COLO668 (cell line): ENCODE data around the gene MIEF2.
"Not testable (repeated sequence)": the region's sequence is repeated elsewhere in the genome, so short reads cannot be mapped to it uniquely, and the experiment has no call there.

Experiments
- DNase-seq: peaks from one replicate; lab custom pipeline; 2025; ENCODE audit not compliant: unreplicated experiment; lab: John Stamatoyannopoulos, UW

MIEF2 gene

DNA sequence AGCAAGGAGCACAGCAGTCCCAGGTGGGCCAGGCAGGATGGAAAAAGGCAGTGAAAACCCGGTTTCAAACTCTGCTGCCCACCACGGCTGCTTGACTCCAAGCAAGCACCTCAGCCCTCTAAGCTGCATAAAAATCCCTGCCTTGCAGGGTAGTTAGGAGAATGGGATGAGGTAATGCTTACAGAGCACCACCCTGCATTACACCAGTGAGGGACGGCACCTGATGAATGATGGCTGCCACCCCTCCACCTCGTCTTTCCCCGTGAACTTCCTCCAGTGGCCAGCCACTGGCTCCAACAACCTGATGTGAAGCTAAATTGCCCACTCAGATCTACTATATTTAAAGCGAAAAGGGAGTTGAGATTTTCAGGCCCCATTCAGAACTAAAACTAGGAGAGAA lies 21.3 kb downstream of the MIEF2 start:
- DNase-seq = no peak

DNA sequence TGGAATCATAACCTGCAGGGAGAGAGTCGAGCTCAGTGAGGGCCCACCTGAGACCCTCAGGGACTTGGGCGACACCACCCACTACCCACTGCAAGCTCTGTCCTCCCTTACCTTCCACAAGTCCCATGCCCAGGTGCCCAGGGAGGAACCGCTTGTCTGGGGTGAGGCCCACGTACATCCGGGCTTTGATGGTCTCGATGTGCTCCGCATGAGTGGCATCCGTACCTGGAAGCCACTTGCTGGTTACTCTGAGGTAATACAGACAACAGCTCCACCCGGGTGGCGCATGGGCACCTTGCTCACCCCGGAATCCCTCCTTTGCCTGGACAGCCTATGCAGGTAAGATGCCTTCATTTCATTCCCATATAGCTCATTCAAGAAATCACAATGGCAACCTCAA lies 24.8 kb downstream of the MIEF2 start:
- no peak for DNase-seq

DNA sequence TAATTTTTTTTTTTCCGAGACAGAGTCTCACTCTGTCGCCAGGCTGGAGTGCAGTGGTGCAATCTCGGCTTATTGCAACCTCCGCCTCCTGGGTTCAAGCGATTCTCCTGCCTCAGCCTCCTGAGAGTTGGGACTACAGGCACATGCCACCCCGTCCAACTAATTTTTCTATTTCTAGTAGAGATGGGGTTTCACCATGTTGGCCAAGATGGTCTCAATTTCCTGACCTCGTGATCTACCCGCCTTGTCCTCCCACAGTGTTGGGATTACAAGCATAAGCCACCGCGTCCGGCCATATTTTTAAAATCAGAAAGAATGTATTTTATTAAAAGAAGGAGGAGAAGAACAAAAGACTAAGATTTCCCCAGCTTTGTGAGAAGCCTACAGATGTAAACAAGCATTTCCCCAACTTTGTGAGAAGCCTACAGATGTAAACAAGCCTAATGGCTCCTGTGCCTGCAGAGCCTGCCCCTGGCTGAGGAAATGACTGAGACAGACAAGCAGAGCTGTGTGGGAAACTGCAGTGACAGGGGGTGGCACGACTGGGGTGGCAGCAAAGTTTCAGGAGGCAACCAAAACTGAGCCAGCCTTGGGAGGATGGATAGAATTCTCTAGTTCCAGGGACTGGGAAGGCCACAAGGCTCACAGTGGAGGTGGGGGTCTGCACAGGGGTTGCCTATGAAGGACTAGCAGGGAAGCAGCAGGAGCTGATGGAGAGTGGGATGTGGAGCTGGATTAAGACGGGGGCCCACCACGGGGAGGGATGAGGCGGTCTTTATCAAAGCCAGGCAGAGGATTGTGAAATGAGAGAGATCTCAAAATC lies 31.5 kb downstream of the MIEF2 start:
- no peak for DNase-seq

DNA sequence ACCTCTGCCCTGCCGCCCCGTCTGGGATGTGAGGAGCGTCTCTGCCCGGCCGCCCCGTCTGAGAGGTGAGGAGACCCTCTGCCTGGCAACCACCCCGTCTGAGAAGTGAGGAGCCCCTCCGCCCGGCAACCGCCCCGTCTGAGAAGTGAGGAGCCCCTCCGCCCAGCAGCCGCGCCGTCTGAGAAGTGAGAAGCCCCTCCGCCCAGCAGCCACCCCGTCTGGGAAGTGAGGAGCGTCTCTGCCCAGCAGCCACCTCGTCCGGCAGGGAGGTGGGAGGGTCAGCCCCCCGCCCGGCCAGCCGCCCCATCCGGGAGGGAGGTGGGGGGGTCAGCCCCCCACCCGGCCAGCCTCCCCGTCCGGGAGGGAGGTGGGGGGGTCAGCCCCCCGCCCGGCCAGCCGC lies 37.6 kb downstream of the MIEF2 start:
- DNase-seq = not testable (repeated sequence)

DNA sequence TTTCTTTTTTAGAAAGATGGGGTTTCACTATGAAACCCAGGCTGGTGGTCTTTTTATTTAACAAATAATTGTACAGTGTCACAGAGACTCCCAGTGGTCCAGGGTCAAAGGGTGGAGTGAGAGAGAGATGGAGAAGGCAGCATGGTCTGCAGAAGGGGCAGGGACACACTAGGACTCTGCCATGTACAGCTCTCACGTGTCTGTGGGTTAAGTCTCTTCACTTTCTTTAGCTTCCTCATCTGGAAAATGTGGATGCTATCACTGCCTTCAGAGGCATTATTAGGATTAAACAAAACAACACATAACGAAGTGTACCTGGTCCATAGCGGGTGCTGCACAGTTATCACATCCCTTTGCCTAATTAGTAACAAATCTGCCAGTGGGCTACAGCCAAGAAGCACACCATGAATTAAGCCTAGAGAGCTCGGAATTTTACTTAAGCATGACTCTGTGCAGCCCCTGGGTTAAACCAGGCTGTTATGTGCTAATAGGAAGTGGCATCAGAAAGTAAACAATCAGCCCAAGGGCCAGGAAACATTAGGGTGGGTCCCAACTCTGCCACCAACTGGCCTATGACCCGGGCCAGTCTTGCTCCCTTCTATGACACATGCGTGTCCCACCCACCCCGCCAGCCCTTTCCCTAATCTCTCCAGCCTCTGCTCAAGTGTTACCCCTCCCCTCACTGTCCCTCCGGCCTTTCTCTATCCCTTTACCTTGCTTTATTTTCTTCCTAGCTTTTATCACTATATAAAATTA lies 40.4 kb downstream of the MIEF2 start:
- no peak for DNase-seq

DNA sequence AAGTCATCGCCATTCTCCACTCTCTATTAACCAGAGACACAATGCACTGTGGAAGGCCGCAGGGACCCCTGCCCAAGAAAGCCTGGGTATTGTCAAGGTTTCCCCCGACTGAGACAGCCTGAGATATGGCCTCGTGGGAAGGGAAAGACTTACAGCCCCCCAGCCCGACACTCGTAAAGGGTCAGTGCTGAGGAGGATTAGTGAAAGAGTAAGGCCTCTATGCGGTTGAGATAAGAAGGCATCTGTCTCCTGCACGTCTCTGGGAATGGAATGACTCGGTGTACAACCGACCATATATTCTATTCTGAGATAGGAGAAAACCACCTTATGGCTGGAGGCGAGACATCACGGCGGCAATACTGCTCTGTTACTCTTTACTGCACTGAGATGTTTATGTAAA lies 42.7 kb downstream of the MIEF2 start:
- not testable (repeated sequence) for DNase-seq

DNA sequence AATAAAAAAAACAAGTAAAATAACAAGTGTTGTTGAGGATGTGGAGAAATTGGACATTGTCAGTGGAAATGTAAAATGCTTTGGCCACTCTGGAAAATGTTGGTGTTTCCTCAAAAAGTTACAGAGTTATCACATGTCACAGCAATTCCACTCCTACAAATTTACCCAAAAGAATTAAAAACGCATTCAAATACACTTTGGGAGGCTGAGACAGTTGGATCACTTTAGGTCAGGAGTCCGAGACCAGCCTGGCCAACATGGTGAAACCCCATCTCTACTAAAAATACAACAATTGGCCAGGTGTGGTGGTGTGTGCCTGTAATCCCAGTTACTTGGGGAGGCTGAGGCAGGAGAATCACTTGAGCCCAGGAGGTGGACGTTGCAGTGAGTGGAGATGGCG lies 48.7 kb downstream of the MIEF2 start:
- DNase-seq = no peak

DNA sequence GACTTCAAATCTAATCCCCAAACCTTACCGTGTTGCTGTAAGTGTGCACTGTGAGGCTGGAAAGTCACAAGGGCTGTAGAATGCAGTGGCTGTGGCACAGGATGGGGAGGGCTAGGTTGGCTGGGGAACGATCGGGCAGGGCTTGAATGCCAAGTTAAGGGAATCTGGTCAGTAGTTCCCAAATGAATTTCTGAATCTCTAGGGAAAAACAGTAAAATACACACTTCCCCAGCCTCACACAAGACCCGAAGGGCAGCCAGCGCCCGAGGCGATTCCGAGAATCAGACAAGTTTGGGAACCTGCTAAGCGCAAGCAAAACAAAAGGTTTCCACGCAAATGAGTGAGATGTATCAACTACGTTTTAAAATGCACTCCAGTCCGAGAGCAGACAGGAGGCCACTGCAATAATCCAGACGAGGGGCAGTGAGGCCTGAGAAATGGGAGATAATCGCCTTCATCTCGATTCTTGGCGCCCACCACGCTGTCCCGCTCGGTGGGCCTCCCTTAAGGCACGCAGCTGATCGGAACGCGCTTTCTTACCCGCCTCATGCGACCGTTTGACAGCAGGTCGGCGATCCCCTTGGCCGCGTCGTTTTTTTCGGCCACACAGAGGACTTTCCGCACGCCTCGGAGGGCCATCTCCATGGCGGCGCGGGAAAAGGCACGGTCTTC lies 53.7 kb downstream of the MIEF2 start:
- peak; percentile 6 for DNase-seq

DNA sequence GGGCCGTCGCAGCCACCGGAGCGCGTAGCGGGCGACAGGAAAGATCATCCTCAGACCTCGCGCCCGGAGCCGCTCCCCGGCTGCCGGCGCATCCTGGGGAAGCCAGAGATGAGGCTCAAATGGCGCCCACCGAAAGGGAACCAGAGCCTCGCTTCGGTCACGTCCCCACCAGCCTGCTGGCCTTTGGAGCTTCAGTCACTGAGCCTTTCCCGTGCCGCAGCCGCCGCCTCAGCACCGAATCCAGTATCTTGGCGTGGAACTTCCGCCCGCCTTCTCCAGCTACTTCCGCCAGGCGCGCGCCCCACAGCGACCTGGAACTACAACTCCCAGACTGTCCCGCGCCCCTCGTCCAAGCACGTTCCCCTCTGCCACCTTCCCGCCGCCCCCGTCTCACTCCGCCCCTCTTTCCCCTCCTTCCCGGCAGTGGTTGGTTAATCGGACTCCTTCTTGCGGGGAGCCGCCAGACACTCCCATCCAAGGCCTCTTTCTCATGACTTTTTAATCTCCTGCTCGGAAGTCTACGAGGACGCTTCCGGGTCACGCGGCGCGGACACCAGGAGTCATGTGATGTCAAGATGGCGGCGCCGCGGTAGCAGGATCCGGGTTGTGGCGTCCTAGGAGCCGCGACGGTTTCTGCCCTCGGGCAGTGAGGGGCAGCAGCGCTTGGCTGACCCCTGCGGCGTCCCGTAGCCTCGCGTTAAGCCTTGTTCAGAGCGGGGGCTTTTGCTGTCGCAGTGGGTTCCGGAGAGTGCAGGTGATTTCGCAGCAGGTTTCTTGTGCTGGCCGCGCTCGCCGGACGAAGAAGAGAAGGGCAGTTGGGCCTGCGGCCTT lies 54.5 kb downstream of the MIEF2 start, which contains the start of the genes SMCR8 and TOP3A:
SMCR8 (plus strand) TSS at position 563 of the 831 bp plus-strand sequence. CDS start 497 bp downstream, outside the sequence.
TOP3A (minus strand) TSS at position 264 of the 831 bp plus-strand sequence; CDS start at position 48, 216 bp downstream.
- peak; percentile 92 for DNase-seq

DNA sequence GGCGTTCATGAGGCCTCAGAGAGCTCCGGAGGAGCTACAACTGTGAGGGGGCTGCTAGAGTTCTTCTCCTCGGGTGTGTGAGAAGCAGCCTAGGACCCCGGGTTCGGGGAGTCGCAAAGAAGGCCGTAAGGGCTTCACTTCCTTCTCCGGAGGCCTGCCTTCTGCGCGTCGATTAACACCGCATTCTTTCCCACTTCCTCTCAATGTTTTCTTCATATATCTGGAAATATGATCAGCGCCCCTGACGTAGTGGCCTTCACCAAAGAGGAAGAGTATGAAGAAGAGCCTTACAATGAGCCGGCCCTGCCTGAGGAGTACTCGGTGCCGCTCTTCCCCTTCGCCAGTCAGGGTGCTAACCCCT lies 55.1 kb downstream of the MIEF2 start:
- no peak for DNase-seq

DNA sequence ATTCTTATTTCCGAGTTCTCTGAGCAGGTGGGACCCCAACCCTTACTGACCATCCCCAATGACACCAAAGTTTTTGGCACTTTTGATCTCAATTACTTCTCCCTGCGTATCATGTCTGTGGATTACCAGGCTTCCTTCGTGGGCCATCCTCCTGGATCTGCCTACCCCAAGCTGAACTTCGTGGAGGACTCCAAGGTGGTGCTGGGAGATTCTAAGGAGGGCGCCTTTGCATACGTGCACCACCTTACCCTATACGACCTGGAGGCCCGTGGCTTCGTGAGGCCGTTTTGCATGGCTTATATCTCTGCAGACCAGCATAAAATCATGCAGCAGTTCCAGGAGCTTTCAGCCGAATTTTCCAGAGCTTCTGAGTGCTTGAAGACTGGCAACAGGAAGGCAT lies 55.5 kb downstream of the MIEF2 start:
- DNase-seq = no peak
